Esophagus squamous epithelium (tissue), 5 donors: ENCODE results near the gene PLXDC2. TPM values are rescaled to one million over a fixed set of nuclear protein-coding genes. Genes with fewer than 3 reads are reported as not detected.

Source experiments
- DNase-seq: peaks from one replicate; lab custom pipeline; 2025; lab: John Stamatoyannopoulos, UW
- H3K27ac ChIP-seq, 4 donors: fragments of 200-600 bp; sonication (generic); one replicate each; pipeline ENCODE4 v1.5.1; 2016 to 2019; ENCODE audit warnings: mild to moderate bottlenecking in 1 of 4
- H3K27me3 ChIP-seq, 4 donors: fragments of 200-600 bp; sonication (generic); 1 replicate in 3 of 4; 2 replicates in 1 of 4; pipeline versions ENCODE4 v1.5.1 to v1.6.0; 2017 to 2021; ENCODE audit warnings: antibody characterized with exemption in 1 of 4
- H3K36me3 ChIP-seq, 3 donors: fragments of 200-600 bp; sonication (generic); one replicate each; pipeline ENCODE4 v1.5.1; 2016 to 2019
- H3K4me1 ChIP-seq, 3 donors: fragments of 200-600 bp; sonication (generic); one replicate each; pipeline ENCODE4 v1.5.1; 2017 to 2019
- H3K4me3 ChIP-seq, 4 donors: fragments of 200-600 bp; sonication (generic); 1 replicate in 3 of 4; 2 replicates in 1 of 4; pipeline ENCODE4 v1.5.1; 2016 to 2019; ENCODE audit warnings: mild to moderate bottlenecking in 2 of 4, moderate library complexity in 1 of 4
- H3K9me3 ChIP-seq, 3 donors: fragments of 200-600 bp; sonication (generic); one replicate each; pipeline ENCODE4 v1.5.1; 2016 to 2019
- POLR2A ChIP-seq, 4 donors: fragments of 450-650 bp; IDR thresholded peaks; one replicate each; pipeline ENCODE4 v1.6.1; 2017; ENCODE audit warnings: antibody characterized with exemption in 4 of 4, mild to moderate bottlenecking in 4 of 4, moderate library complexity in 3 of 4
- WGBS, 2 donors: methylation state at CpG; one replicate each; pipeline ENCODE4 v1.1.5; 2018; 5-methylcytosine and 5-hydroxymethylcytosine counted together
- intact Hi-C: fragments of 100-400 bp; cut with DNase I; formaldehyde crosslinking; loops from one replicate; pipeline ENCODE4 v1.15.0; 2022
- total RNA-seq, 4 donors: library from RNA; depleted of rRNA; stranded (reverse); fragments of >200 nt; gene quantifications; one replicate each; pipeline ENCODE4 v1.1.0, GENCODE V29; 2016
- TF ChIP-seq, protein P1 (sequence below), 6 experiments: fragments of 450-650 bp in 4 of 6; fragments of 200-600 bp in 2 of 6; sonication (generic) in 2 of 6; IDR thresholded peaks; one replicate each; pipeline ENCODE4 v1.5.1; 2016 to 2019; ENCODE audit warnings: antibody characterized with exemption in 6 of 6, mild to moderate bottlenecking in 4 of 6, moderate library complexity in 4 of 6
- donor health status: DM: yes; HTN: yes; CAD: no.

Gene PLXDC2
- total RNA-seq, 4 donors from 2014 or later, result 22.4 to 50.4 (median 36.9) TPM

DNA sequence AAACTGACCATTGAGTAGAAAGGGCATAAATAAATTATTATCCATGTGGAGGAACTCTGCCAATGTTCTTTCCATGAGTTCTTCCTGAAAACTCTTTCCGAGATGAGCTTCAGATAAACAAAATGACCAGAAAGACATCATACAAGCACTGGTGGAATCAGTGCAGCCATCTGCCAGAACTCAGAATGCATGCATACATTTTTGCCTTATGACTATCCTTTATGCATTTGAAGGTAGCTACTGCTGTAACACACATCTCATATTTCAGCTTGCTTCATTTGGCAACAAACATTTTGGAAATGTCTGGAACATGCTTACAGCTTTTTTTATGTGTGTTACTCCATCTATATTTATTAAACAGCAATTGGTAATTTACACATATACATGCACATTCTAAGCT lies 448.9 kb downstream of the PLXDC2 start:
- 68 to 77% methylated on average over 1 of the region's 1 CpG for WGBS, 2 donors
- no peak for TF ChIP-seq POLR2A (IDR thresholded peaks at IDR 0.05)
- TF ChIP-seq, protein P1, sequence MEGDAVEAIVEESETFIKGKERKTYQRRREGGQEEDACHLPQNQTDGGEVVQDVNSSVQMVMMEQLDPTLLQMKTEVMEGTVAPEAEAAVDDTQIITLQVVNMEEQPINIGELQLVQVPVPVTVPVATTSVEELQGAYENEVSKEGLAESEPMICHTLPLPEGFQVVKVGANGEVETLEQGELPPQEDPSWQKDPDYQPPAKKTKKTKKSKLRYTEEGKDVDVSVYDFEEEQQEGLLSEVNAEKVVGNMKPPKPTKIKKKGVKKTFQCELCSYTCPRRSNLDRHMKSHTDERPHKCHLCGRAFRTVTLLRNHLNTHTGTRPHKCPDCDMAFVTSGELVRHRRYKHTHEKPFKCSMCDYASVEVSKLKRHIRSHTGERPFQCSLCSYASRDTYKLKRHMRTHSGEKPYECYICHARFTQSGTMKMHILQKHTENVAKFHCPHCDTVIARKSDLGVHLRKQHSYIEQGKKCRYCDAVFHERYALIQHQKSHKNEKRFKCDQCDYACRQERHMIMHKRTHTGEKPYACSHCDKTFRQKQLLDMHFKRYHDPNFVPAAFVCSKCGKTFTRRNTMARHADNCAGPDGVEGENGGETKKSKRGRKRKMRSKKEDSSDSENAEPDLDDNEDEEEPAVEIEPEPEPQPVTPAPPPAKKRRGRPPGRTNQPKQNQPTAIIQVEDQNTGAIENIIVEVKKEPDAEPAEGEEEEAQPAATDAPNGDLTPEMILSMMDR (IDR thresholded peaks at IDR 0.05), result no peak
- no peak overlapping the region for H3K4me3 ChIP-seq

DNA sequence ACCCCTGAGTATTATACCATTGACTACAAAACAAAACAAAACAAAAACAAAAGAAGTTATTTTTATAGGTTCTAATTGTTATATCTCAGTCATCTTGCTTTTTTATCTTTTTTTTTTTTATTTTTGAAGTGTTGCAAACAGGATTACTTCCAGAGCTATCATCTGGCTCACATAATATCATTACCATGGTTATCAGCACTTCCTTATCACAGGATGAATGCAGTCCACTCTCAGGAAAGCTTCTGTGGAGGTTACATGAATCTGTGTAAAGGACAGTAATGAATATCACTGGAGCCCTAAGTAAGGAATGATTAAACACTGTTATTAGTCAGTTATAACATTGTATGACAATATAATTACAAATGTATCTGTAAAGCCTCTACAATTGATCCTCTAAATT lies 451.5 kb downstream of the PLXDC2 start:
- Histone ChIP-seq H3K36me3 (peaks cover 0 to 2% (median 0%) of the 10 kb centered on the region in 3 donors), H3K9me3 (peaks cover 0 to 4% (median 3%) of the 10 kb centered on the region in 3 donors), H3K4me3 (no peak overlapping the region), H3K4me1 (no peaks in the 10 kb centered on the region), H3K27me3 (no peaks in the 10 kb centered on the region), H3K27ac (no peak overlapping the region)
- no peak for DNase-seq
- TF ChIP-seq, protein P1 (IDR thresholded peaks at IDR 0.05), result no peak
- TF ChIP-seq POLR2A (IDR thresholded peaks at IDR 0.05), result no peak
- intact Hi-C loops, result no loop called here

More for the DNA sequence above, 448.9 kb downstream of the PLXDC2 start:
- DNase-seq, result no peak
- H3K27me3 ChIP-seq, result no peaks in the 10 kb centered on the region
- H3K4me1 ChIP-seq, result no peaks in the 10 kb centered on the region
- no peak overlapping the region for H3K27ac ChIP-seq
- intact Hi-C loops, result no loop called here
- H3K9me3 ChIP-seq, result peaks cover 0 to 8% (median 6%) of the 10 kb centered on the region in 3 donors
- peaks cover 0 to 14% (median 0%) of the 10 kb centered on the region in 3 donors for H3K36me3 ChIP-seq

DNA sequence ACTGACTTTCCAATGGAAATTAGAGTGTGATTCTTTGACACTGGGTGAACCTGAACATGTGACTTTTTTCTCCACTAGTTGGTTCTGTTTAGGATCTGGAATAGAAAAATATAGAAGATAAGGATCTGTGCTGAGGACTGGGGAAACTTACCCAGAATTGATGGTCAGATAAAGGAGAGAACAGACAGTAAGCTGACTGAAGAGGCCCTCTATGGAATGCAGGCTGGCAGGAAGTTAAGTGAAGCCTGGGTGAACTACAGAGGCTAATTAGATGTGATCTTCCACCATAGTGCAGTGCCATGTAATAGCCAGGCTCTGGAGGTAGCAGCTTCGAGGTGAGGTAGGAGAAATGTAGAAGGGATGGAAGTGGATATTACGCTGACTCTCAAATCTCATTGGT lies 455.3 kb downstream of the PLXDC2 start:
- H3K4me1 ChIP-seq, result no peaks in the 10 kb centered on the region
- H3K36me3 ChIP-seq, result no peaks in the 10 kb centered on the region
- intact Hi-C loops, result no loop called here
- no peaks in the 10 kb centered on the region for H3K27me3 ChIP-seq
- DNase-seq, result no peak
- H3K4me3 ChIP-seq, result no peak overlapping the region
- H3K9me3 ChIP-seq, result no peaks in the 10 kb centered on the region
- no peak overlapping the region for H3K27ac ChIP-seq
- WGBS, 2 donors, result 83 to 94% methylated on average over 2 of the region's 2 CpGs
- TF ChIP-seq, protein P1 (IDR thresholded peaks at IDR 0.05), result no peak
- no peak for TF ChIP-seq POLR2A (IDR thresholded peaks at IDR 0.05)

DNA sequence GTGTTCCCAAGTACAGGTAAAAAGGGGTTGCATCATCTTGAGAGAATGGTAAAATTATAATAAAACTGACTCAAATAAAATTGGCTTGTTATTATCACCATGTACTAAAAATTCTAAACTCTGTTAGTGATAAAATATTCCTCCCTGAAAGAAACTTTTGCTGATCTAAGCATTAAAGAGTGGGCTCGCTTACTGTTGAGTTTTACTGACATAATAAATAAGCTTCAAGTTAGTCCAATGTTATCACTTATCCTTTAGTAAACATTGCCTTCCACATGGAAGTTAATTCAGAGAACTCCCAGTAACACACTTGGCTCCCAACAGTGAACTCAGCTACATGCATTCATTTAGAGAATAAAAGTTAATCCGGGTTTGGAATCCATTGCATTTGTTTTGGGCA lies 456.4 kb downstream of the PLXDC2 start:
- Histone ChIP-seq H3K36me3 (no peaks in the 10 kb centered on the region), H3K4me1 (no peaks in the 10 kb centered on the region), H3K9me3 (no peaks in the 10 kb centered on the region), H3K27me3 (no peaks in the 10 kb centered on the region), H3K27ac (no peak overlapping the region), H3K4me3 (no peak overlapping the region)
- intact Hi-C loops, result no loop called here
- DNase-seq, result no peak
- TF ChIP-seq, protein P1 (IDR thresholded peaks at IDR 0.05), result no peak
- no peak for TF ChIP-seq POLR2A (IDR thresholded peaks at IDR 0.05)
- WGBS, 2 donors, result 45 to 47% methylated on average over 2 of the region's 2 CpGs

DNA sequence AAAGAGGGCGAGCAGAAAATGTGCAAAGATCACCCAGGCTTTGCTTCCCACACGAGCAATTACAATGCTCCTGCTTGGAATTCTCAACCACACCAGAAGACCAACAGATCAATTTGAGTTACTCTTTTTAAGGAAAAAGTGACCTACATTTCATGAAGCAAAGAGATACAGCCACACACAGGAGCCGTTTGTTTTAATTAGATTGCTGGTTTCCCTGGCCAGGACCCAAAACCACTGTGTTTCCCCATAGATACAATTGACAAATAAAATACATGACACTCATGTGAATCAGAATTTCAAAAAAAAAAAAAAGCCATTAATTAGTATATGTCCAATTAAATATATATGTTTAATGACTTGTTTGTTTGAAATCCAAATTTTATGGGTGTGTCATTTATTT lies 458.3 kb downstream of the PLXDC2 start:
- Histone ChIP-seq H3K9me3 (no peaks in the 10 kb centered on the region), H3K4me1 (no peaks in the 10 kb centered on the region), H3K4me3 (no peak overlapping the region), H3K27ac (no peak overlapping the region), H3K27me3 (no peaks in the 10 kb centered on the region), H3K36me3 (no peaks in the 10 kb centered on the region)
- intact Hi-C loops, result no loop called here
- TF ChIP-seq POLR2A (IDR thresholded peaks at IDR 0.05), result no peak
- TF ChIP-seq, protein P1 (IDR thresholded peaks at IDR 0.05), result no peak
- no peak for DNase-seq
- 63 to 70% methylated on average over 3 of the region's 3 CpGs for WGBS, 2 donors
